HG03442 (cell line): ENCODE measurements around the gene FAXC.
"Not testable (repeated sequence)": the region's sequence is repeated elsewhere in the genome, so short reads cannot be mapped to it uniquely, and the experiment has no call there.

Experiments
- ATAC-seq: cut with Tn5 transposase; IDR thresholded peaks from one replicate; pipeline ENCODE4 v1.9.1; 2021; ENCODE audit warnings: mild to moderate bottlenecking, moderate library complexity; ENCODE audit not compliant: unreplicated experiment

FAXC gene

DNA sequence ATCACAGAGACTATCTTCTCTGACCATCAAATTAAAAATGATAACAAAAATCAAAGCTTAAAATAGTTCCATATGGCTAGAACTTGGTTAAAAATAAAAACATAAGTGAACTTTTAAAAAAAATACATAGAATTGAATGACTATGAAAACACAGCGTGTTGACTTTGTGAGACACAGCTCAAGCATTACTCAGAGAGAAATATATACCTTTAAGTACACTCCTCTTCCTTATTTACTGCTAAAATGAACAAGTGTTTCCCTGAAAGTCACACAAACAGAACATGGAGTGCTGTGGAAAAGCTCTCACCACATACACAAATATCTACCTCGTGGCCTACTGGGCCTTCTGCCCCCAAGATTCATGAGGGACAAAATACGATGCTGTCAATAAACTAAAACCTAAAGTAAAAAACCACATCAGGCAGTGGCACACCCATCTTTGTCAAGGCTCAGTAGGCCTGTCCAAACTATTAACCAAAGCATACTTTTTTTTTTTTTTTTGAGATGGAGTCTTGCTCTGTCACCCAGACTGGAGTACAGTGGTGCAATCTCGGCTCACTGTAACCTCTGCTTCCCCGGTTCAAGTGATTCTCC lies 7.5 kb downstream of the FAXC start:
- no peak for ATAC-seq

DNA sequence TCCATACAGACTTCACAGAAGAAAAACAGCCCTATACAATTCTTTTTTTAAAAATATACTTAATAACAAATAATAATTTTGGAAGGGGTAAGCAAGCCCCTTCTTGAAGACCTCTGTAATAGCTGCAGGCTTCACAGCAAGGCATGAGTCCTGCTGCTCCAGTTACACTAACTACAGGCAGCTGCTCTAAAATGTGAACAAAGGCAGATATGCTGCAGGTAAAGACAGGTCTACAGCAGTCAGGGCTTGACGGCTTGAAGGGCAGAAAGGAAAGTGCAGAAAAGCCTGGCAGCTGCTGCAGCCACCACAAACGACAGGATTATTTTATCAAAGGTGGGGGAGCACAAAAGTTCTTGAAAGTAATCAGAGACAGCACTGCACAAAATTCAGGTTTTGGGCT lies 11.3 kb downstream of the FAXC start:
- no peak for ATAC-seq

DNA sequence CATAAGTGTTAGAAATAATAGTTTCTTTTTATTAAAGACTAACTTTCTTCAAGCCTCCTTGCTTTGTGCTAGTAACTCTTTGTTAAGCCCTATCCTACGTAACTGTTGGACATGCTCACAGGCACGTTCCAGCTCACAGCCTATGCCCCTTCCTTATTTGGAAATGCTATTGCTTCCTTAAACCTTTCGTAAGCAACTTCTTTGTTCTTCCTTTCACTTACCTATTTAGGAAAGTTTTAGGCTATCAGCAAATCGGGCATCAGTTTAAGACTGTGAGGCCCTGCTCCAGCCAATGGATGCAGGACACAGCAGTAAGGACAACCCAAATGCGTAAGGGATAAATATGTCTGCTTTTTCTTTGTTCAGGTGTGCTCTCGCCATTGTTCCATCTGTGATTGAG lies 14.2 kb downstream of the FAXC start:
- ATAC-seq: not testable (repeated sequence)

DNA sequence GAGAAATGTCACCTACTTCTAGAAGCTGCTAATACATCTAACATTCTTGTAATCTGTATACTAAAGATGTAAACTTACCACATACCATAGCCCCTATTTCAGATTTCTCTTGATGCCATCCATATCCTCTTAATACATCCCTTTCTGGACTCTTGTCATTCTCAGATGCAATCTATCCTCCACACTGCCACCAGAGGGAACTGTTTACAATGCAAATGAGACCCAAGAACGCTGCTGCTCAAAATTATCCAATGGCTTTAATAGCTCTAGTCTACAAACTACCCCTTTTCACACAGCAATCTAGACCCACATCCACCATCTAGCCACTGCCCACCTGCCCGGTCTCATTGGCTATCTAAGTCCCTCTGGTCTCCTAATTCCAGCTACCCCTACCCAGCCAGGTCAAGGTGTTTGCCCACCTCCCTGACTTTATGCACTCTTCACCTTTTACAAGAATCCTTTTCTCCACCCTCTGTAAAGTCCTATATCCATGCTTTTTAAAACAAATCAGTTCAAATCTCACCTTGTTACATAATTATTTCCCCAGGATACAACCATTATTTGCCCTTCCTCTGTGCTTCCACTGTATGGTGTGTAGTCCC lies 14.8 kb downstream of the FAXC start:
- ATAC-seq: peak; percentile 25

DNA sequence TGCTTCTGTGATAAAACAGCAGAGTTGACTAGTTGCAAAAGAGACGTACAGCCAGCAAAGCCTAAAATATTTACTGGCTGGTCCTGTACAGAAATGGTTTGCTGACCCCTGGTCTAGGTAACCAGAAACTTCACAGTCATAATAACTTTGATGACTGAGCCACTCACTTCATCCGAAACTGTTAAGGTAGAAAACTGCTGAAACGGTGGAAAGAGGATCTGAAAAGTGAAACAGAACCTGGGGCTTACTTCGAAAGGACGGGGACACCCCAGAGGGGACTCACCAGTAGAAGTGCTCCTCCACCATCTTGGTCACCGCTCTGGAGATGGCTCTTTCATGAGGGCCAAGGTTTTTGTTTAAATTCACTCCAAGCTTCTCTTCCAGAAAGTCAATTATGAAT lies 16.4 kb downstream of the FAXC start:
- peak; percentile 87 for ATAC-seq

DNA sequence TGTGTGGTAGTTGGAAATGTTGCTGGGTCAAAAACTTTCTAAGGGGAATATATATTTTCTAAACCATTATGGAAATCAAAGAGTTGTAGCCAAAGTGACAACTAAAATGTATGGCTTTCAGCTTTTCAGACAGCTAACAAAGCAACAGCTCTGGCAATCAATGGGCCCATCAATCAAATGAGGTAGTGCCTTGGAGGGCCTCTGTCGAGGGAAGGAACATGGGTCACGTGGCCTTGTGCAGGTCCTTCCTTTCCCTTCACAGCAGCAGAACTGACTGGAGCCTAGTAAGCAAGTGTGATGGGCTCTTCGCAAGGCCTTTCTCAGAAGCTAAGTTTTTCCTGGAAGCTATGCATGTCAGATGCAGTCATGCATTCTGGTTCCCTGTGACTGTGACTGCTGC lies 17.9 kb downstream of the FAXC start:
- ATAC-seq: no peak

DNA sequence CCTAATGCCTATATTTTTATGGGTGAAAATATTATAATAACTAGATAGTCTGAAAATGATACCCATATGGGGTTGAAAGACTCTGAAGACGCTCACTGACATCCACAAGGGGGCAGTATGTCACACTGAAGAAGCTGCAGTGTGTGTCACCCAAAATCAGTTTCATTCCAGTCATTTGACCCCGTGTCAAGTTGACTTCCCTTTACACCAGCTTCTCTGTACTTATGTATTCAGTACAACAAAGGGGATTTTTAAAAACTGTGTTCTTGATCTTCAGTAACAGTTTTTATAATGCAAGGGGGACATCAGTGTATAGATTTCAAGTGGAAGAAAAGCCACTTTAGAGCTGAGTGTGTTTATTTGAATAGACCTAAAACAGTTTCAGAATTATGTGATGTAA lies 19.3 kb downstream of the FAXC start:
- peak; percentile 67 for ATAC-seq

DNA sequence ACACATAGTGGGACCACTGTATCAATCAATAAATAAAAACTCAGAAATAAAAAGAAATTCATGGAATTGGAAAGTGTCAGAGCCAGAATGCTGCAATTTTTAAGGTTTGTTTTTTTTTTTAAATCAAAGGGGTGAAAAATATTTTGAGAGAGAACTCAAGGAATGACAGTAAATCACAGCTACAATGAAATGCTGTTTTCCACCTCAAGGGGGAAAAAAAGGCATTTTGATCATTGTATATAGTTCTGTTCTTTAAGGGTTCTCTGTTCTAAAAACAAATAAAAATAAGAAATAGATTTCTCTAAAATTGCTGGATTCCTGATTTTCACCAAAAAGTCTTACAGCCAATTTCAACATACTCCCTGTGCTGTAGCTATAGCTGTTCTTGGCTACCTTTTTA lies 24.5 kb downstream of the FAXC start:
- ATAC-seq: no peak

DNA sequence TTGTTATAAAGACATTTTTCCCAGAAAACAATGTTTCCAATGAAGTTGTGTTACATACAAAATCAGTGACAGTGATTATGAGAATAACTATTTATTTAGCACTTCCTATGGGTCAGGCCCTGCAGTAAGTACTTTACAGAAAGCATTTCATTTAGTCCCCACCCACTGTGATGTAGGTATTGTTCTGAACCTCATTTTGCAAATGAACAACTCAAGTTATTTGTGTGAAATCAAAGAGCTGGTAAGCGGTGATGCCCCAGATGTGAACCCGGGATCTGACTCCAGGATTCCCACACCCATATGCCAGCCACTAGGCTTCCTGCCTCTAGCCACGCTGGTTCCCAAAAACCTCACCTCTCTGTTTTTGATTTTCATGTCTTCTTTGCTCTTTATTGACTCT lies 30.9 kb downstream of the FAXC start:
- ATAC-seq: no peak

DNA sequence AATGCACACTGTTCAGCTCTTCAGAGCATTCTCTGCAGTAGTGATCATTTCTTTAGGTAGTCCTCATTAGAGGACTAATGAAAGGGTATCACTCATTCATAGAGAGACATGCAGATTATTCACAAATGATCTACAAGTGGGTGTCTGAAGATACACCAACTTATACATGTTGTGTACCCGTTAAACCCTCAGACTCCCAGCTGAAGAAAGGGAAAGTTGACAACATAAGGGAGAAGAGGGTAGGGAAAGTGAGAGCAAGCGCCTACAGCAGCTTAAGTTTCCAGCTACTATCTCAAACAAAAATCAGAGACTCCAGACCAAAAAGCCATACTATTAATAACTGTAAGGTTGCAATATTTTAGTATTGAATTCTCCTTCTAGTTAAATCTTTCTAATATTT lies 37.1 kb downstream of the FAXC start:
- ATAC-seq: no peak

DNA sequence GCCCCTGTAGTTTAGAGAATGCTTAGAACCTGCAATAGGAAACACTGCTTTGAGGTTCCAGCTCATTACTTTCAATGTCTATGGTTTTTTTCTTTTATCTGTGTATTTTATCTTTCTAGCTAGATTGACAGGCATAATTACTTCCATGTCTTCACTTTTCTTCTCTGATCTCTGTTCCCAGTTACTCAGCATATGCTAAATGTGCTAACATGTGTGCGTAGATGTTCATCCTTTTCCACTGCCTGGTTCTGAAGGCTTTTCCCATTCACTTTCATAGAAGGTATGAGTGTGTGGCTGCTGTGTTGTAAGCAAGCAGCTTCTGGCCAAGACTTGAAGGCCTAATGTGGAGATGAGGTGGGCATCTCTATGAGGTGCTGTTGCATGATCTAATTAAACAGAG lies 38.9 kb downstream of the FAXC start:
- no peak for ATAC-seq

DNA sequence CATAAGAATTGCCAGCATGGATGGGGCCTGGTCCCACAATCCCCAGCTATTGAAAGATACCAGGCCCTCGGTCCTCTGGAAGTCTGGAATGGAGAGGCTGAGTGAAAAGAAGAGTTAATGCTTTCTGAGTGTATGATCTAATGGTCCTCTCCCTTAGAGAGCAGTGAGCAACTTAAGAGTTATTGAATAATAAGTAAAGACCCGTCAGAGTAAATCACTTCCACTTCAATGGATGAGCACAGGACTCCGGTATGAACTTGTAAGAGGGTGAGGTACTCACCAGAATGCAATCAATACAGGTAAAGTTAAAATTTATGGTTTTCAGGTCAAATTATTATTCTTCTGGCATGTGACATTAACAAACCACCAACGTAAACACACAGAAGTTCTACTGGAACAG lies 39.9 kb downstream of the FAXC start:
- ATAC-seq: no peak

DNA sequence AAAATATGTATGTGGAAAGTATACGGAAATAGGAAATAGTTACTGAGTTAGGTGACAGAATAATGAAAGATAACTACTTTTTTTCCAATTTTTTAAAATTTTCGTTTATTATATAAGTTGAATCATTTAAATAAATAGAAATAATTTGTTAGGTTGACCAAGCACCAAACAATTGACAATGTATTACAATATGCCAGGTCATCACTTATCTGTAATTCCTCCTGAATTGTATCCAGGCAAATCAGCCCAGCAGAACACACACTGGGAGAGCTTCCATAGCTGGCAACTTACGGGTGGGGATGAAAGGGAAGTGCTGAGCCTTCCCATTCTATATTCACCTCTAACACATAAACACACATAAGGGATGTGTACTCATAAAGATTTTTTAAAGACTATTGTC lies 40.7 kb downstream of the FAXC start:
- ATAC-seq: no peak

DNA sequence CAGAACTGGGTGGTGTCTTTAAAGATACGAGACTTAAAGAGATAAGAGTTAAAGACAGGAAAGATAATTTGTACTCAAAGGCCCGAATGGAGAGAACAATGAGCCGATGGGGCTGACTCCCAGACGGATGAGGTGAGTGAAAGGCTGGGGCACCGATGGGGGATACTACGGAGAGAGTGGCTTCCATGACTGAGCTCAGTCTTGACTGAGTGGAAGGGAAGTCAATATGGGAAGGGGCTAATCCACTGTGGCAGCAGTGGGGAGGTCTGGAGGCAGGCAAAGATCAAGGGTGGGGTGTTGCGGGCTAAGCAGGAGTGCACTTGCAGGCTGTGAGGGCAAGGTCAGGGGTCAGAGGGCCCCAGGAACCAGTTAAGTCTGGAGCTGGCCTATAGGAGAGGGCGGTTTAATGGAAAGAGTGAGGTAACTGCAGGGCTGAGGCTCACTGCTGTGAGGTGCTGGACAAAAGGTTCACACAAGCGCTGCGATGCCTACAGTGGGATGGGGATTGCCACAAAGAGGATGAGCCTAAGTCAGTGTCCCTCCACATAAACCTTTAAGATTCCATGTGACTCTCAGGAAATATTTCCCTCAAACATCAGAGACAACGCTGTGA lies 42.1 kb downstream of the FAXC start:
- ATAC-seq: no peak

DNA sequence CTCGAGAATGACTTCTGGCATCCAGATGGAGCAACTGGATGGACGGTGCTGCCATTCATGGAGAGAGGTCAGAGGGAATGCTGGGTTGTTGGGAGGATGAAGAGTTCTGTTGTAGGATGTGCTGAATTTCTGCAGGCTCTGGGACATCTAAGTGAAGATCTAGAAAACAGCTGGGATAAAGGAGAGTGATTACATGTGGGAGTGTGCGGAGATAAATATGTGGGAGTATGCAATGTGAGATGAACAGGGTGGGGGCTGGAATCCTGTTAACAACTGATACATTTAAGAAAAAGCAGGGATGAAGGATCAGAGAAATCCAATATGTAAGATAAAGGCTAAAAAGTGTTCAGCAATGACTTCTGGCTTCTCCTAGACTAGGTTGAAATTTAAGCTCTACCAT lies 43.1 kb downstream of the FAXC start:
- no peak for ATAC-seq

DNA sequence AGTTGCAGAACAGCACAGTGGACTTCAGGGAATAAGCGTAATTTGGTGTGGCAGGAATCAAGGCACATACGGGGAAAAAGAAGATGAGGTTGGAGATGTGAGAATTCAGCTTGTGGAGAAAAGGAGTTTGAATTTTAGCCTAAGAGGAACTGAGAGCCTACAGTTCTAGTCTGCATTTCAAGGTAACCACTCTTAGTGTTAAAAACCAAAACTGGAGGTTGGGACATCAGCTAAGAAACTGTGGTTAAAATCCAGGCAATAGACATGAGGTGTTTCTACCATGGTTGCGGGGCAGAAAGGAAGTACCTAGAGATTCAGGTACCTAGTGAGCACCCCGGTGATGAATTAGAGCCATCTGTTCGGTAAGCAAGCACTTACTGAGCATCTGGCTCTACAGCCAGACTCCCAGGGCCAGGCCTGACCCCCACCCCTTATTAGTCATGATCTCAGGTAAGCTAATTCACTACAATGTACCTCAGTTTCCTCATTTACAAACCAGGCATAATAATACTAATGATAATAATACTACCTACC lies 44.4 kb downstream of the FAXC start:
- no peak for ATAC-seq

DNA sequence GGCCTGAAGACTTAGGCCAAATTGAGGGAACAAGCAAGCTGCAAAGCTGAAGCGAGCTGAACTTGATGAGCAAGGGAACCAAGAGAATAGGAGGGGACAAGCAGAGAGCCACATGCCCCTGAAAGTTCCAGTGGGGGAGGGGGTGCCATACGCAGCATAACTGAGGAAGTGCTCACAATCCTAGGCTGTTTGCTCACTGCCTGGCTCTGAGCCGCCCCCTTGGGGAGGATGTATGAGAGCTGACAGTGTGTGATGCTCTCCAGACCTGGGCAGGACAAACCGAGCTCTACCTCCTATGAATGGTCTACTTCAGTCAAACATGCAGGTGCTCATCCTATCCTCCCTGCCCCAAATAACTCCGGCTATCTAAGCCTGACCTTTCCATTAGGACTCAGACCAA lies 52.1 kb downstream of the FAXC start:
- ATAC-seq: no peak

DNA sequence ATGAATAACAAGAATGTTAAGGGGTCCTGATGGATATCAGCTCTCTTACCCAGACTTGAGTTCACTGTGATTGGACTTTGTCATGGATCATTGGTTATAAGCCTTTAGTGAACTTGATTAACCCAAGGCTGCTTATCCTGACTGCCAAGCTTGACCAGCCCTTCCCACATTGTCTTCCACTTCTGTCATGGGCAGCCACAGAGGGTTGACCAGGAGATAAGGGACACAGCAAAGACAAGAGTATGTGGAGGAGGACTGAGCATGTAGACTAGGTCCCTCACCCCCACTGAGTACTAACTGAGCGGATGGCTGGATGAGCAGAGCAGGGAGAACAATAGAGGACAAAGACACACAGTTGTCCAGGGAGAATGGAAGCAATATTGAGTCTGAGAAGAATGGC lies 52.5 kb downstream of the FAXC start:
- no peak for ATAC-seq

DNA sequence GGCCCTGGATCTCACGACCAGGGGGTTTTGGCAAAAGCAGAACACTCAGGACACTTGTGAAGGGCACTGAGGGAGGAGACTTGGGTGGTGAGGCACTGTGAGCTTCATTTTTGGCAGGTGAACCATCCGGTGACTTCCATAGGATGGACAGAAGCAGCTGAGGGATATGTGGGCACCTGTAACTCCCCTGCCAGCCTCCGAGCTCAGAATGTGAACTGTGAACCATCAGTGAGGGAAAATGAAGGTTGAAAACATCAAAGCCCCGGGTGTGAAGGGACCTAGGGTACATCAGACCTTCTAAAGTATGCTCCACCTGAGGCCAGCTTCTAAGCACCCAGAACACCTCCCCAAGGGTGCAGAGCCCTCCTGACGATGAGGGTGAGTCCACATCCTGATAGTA lies 53.2 kb downstream of the FAXC start:
- no peak for ATAC-seq

DNA sequence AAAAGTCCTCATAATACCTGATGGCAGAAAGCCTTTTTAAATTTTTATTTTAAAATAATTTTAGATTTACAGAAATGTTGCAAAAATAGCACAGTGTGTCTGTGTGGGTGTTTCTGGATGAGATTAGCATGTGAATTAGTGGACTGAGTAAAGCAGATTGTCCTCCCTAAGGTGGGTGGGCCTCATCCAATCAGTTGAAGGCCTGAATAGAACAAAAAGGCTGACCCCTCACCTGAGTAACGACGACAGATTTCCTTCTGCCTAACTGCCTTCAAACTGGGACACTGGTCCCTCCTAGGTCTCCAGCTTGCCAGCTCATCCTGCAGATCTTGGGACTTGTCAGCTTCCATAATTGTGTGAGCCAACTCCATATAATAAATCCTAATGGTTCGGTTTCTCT lies 54.2 kb downstream of the FAXC start:
- ATAC-seq: no peak

DNA sequence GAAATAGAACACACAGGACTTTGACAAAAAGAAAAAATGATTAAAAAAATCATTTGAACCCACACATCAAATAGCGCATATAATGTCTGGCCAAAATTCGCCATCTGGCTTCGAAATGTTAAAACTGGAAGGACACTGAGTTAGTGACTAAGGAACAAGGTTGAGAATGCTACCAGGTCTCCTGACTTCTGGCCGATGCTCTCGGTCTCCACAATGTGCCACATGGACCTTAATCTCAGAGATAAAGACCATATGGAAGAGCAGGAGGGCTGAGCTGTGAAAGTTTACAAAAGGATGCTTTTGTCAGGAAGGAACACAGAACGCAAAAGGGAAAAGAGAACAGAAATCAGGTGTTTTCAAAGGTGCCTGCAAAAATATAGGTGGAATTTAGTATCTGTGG lies 54.7 kb downstream of the FAXC start:
- no peak for ATAC-seq

DNA sequence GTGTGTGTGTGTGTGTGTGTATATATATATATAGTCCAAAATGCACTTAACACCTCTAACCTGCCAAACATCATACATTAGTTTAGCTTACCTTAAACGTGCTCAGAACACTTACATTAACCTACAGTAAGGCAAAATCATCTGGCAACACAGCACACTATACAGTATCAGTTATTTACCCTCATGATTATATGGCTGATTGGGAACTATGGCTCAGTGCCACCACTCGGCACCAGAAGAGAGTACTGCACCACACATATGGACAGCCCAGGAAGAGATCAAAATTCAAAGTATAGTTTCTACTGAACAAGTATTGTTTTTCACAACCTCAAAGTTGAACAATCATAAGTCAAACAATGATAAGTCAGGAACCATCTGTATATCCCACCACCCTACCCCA lies 59.8 kb downstream of the FAXC start:
- ATAC-seq: no peak

DNA sequence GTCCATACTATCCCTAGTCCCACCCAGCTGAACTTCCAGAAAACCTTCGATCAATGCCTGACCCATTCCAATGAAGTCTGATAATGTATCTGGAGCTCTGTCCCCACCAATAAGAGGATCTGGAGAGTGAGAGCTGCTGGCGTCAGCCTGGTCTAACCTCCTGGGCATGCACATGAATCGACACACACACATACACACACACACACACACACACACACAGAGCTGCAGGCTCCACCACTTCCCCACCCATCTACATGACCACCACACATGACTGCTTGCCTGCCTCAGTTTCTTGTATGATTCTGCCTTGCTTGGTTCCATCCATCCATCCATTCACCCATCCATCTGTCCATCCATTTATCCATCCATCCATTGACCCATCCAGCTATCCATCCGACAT lies 60.8 kb downstream of the FAXC start:
- no peak for ATAC-seq
